ENCODE measurements around the gene NT5C3B.
"Not testable (repeated sequence)": the region's sequence is repeated elsewhere in the genome, so short reads cannot be mapped to it uniquely, and the experiment has no call there.

The NT5C3B gene
- total RNA-seq = 10.2 to 21.3 (median 15.9) reads per million in 4 donors

DNA sequence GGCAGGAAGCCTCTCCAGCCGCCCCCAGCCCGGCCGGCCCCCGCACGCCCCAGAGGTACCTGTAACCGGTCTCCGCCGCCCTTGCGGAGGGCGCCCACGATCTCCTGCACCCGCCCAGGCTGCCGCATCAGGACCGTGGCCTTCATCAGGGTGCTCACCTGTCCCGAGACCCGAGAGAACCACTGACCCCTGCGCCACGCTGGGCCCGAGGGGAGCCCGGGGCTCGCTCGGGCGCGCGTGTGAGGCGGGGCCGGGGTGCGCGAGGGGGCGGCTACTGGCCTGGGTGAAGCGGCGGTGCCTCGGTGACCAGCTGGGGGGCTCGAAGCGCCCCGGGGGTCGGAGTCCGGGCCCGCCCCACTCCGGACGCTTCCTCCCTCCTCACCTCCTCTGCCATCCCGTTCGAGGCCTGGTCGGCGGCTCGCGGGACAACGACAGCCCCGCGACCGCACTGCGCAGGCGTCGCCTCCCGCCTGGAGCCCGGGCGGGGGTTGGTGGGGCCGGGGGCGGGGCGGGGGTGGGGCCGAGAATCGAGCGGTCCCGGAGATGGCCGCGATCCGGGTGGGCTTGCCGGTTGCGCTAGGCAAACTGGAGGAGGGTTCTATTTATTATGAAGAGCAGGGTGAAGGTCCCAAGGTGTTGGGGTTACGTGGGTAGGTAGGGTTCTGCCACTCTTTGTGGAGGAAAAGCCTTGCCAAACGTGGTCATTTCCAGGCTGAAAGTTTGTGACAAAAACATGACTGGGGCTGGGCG, at the start of gene NT5C3B:
Gene NT5C3B, minus strand, starts transcription at position 433 of the 750 bp plus-strand sequence. Its CDS starts 39 bp downstream, at position 394.
- peak in 4 of 5 donors; percentile 34 to 63 (median 50) for DNase-seq

DNA sequence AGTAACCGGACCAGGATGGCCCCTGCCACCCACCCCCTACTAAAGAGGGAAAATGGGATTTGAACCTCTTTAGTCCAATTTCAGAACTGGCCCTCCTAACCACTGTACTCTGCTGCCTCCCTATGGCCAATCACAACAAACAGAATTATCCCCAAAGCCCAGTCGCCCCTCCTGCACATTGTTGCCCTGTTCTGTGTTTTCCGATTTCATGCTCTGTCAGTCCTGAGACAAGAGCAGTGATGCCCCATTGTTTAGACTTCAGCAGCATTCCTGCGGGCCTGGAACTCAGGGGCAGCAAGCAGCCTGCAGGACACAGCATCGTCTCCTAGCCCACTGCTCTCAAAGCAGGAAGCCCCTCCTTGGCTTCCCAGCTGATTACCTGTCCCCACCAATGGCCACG, 49.7 kb upstream of the NT5C3B start:
- no peak for DNase-seq

DNA sequence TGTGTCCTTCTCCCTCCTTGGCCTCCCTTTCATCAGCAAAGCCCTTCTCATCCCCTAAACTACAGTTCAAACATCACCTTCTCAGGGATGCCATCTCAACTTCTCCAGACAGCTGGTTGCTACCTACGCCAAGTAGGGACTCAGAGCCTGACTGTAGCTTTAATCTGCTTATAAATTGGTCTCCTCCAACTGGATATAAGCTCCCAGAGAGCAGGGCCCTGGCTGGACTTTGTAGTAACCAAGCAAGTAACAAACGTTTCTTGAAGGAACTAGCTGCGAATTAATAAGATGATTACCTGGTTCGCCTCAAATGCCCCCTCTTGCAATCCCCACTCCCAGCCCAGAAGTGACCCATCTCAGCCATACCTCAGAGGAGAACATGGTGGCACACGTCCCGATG, 46.7 kb upstream of the NT5C3B start:
- DNase-seq = no peak

DNA sequence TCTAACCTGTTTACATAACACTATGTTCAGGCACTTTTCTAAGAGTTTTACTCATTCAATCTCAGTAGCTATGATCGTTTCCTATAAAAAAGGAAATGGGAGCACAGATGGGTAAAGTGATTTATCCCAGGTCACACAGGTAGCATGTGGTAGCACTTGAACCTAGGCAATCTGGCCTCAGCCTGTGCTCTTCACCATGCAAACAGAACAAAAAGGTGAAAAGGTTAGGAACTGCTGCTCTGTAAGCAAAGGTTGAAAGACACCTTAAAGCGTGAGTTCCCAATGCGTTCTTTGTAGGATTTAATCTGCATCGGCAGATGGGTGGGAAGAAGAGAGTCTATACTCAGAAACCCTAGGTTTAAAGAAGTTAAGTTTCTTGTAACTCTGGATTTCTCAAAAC, 44.1 kb upstream of the NT5C3B start:
- DNase-seq = no peak

DNA sequence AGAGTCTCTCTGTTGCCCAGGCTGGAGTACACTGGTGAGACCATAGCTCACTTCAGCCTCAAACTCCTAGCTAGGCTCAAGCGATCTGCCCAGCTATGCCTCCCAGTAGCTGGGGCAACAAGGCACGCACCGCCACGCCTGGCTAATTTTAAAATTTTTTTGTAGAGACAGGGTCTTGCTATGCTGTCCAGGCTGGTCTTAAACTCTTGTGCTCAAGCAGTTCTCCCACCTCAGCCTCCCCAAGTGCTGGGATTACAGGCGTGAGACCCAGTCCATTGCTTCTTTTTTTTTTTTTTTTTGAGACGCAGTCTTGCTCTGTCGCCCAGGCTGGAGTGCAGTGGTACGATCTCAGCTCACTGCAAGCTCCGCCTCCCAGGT, 38.2 kb upstream of the NT5C3B start:
- DNase-seq = not testable (repeated sequence)

DNA sequence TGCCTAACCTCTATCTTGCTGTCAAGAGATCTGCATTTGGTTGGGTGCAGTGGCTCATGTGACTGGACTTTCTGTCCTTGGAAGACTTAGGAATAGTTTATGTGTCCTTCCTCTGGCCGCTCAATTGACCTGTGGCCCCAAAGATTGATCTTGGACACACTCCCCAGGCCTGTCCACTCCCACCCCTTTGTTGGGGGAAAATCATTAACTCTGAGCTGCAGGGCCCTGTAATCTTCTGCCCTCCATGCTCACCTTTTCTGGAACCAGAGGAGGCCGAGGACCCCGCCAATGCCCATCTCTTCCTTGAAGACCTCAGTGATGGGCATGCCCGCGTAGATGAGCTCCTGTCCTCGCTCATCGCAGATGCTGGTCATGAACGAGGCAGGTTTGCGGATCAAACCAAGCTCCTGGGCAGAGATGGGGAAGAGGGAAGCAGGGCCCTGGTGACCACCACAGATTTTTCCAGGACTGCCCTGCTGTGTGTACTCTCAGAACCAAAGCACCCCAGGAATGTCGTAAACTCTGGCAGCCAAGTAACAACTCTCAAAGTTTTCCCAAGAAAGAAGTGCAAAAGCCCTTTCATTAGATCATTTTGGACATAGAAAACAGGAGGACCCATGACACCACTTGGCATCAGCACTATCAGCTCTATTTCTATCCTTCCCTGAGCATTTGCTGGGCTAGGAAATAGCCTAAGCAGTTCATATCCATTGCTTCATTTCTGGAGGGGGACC, 37.7 kb upstream of the NT5C3B start:
- DNase-seq = no peak

DNA sequence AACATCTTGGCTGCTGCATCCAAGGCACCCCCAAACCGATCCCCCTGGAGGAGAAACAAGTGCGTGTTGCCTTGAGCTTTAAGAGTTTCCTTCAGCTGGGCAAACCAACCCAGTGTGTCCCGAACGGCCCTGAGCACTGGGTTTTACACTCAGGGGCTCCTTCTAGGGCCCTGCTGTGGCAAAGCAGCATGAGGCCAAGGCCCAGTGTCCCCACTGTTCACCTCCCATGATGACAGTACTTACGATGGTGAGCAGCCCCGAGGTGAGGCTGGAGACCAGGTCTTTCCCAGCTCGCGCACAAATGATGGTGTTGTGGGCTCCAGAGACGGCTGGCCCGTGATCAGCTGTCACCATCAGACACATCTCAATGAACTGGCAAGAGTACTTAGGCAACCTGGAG, 35.8 kb upstream of the NT5C3B start:
- DNase-seq = no peak

DNA sequence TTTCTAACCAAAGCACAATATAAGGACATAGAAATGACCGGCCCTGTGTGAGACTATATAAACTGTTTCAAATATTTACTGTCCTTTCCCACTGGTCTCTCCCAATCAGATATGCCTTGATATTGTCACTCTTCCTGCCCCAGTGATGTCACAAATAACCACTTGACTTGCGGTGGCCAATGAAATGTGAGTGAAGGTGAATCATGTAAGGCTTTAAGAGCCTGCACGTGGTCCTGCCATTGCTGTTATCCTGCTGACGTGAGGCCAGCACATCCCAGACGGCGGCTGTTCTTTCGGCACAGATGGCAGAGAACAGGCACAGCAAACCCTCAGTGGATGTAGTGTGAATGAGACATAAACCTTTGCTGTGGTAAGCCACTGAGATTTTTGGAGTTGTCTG, 34.6 kb upstream of the NT5C3B start:
- no peak for DNase-seq

DNA sequence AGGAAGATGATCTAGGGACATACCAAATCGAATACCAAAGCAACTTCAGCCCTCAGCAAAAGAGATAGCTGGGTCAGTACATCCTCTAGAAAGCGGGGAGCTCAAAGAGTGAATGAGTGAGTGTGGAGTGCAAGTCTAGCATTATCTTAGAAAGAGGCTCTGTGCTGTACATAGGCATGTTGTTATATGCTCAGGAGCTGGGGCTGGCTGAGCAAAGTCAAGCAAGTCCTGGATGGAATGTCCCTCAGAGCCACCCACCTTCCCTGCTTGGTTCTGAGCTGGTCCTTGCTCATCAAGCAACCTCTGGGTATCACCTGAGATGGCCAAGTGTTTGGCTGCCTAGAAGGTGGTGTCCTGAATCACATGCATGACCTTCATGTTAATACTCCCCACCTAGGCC, 34.1 kb upstream of the NT5C3B start:
- DNase-seq = no peak

DNA sequence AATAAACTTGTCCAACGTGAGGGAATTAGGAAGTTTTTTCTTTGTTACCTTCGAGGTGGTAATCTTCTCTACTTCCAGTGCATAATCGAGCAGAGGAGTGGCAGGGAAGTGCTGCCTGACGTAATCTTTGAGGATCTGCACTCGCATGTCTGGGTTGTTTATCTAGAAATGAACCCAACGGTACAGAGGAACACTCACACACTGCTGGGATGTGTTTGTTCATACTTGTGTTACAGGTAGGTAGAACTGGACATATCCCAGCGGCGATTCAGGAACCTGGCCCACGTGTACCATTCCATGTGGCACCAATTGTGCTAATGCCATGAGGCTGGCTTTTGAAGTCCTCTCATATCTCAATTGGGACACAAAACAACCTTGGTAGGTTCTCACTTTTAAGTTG, 33.4 kb upstream of the NT5C3B start:
- DNase-seq = no peak

DNA sequence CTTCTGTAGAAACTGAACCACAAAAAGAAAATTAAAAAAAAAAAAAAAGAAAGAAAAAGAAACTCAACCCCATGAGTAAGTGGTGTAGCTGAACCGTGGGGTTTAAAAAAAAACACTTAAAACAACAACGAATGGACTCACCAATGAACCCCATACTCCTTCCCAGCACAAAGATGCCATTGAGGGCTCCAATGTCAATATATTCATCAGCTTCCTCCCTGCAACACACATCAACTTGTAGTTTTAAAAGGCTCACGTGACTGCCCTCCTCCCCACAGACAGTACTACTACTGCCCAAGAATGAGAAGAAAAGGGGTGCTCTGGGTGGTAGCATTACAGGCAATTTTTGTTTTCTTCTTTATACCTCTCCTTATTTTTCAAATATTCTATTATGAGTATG, 32.5 kb upstream of the NT5C3B start:
- peak in 1 of 5 donors; percentile 13 for DNase-seq

DNA sequence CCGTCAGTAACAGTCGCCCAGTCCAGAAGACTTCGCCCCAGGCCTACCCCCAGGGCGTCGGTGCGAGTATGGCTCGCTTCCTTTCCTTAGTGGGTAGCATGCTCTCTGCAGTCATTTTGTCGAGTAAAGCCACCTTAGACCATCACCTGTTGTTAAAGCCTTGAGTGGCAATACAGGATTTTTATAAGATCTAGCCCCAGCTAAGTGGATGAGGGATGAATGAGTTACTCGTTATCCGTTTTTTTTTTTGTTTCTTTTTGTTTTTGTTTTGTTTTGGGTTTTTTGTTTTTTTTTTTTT, 29.5 kb upstream of the NT5C3B start:
- DNase-seq = no peak

DNA sequence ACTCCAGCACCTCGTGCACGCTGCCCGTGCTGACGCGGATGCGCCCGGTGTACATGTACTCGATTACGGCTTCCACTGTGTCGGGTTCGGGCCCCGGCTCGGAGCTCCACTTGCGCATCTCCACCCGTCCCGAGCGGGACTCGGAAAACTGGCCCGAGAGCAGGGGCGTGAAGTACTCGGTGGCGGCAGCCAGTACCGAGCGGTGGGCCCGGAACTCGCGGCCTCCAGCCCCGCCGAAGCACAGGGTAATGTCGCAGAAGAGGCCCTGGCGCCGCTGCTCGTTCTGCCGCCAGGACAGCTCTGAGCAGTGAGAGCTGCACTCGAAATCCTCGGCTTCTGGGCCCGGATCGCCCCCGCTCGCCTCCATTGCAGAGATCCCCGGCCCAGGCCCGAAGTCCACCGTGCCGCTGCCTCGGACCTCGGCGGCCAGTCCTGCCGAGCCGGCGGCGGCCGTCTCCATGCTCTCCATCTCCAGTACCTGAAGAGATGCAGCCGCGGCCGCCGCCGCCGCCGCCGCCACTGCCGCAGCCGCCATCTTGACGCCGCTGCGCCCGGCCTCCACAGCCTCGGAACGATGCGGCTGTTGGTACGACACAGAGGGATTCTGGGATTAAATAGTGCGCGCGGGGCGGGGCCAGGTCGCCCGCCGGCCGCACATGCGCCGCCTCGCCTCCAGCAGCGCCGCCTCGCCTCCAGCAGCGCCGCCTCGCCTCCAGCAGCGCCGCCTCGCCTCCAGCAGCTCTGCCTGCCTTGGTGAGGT, 29.0 kb upstream of the NT5C3B start, which contains the start of gene KLHL11:
Gene KLHL11, minus strand, starts transcription at position 588 of the 760 bp plus-strand sequence. Its CDS starts 53 bp downstream, at position 535.
- peak; percentile 70 to 89 (median 83) for DNase-seq

DNA sequence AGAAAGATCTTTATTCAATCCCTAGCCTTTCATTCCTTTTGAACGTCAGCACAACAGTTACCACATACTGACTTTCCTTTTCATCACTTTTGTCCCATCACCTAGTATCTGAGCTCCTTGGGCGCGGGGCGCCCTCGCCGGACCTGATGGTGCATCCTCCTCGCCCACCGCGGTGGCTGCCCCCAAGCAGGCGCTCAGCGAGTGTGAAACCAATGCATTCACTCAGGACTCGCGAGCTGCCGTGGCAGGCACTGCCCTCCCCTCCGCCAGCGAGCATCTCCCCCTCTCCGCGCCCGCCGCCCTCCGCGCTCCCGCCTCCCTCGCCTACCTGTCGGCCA, 28.4 kb upstream of the NT5C3B start:
- DNase-seq = peak in 2 of 5 donors; percentile 58 to 63

DNA sequence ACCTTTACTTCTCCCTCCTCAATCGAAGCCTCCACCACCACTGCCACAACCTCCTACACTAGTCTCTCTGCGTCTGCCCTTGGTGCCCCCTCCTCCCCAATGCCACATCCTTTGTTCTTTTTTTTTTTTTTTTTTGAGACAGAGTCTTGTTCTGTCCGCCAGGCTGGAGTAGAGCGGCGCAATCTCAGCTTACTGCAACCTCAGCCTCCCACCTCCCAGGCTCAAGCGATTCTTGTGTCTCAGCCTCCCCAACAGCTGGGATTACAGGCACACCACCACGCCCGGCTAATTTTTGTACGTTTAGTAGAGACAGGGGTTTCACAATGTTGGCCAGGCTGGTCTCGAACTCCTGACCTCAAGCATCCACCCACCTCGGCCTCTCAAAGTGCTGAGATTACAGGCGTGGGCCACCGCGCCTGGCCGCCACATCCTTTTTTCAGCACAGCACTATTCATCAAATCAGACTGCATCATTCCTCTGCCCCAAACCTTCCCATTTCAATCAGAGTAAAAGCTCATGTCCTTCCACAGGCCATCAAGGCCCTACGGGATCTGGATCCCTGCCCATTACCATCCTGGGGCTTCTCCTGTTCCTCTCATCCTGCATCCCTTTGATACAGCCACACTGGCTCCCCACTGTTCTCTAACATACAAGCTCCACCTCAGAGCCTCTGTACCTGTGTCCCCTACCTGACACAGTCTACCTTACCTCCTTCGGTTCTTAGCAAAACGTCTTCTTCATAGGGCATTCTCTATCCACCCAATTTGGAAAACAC, 27.2 kb upstream of the NT5C3B start:
- peak in 2 of 5 donors; percentile 10 to 45 for DNase-seq

DNA sequence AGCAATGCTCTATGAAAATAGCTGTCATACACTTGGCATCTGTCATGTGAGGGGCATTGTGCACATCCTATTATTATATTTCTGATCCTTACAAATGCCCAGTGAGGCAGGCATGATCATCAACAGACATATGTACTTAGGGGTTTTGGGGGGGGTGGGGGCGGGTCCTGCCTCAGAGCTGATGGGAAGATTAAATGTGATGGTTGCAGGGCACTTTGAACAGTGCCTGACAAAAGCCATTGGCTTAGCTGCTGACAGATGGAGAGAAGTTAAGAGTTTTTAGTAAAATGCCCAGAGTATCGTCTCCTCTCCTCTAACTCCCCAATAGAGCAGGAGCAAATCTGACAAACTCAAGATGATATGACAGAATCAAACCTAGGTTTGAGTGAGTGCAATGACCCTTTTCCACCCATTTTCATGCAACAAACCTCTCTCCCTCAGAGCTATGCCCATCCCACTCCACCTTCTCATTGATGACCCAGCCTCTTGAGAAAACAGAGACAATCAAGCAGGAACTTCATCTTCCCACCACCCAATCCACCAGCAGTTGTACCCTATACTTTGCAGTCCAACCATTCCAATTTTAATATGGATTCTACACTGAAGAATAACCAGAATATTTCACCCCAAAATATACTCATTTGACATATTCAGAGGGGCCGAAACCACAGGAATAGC, 24.4 kb upstream of the NT5C3B start:
- no peak for DNase-seq

DNA sequence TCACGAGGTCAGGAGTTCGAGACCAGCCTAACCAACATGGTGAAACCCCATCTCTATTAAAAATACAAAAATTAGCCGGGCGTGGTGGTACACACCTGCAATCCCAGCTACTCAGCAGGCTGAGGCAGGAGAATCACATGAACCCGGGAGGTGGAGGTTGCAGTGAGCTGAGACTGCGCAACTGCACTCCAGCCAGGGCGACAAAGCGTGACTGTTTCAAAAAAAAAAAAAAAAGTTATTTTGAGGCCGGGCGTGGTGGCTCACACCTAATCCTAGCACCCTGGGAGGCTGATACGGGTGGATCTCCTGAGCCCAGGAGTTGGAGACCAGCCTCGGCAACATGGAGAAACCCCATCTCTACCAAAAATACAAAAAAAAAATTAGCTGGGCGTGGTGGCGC, 15.3 kb upstream of the NT5C3B start:
- not testable (repeated sequence) for DNase-seq

DNA sequence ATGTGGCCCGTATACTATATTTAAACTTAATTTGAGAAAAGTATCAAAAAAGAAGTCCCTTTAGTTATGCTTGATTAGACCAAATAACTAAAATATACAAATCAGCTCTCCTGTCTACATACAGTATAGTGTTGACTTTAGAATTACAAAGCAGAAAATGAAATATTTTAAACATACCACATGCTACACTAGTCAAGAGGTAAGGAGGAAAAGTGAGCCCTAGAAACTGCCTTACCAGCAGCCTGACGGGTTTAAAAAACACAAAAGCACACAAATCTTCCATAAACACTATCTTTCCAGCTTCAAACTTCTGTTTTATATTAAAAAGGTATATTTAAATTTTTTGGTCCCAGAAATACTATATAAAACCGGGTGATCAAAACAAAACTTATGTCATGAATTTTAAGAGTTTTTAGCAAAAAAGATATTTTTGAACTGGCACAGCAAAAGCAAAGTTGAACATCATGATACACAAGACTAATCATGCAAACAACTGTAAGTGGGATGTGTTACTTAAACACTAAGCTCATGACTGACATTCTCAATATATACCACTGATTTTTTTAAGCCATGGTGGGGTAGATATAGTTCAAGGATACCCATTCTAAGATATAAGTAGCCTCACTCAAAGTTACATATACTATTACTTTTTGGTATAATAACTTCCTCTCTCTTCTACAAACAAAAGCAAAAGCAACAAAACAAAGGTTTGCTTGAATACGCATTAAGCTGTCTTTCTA, 13.4 kb upstream of the NT5C3B start:
- DNase-seq = no peak

DNA sequence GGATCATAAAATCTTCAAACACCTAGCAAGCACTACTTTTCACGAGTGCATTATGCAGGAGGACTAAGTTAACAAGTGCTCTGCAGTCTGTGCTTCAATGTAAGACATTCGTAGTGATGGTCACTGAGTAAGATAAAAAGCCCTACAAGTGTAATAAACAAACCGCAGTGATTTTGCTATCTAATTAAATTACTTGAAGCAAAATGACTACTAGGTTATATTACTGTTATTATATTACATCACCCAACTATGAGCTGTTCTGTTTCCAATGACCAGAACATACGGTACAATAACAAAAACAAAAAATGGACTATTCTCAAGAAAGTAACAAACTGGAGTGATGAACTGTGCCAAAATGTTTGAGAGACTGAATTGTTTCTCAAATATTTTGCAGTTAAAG, 12.8 kb upstream of the NT5C3B start:
- no peak for DNase-seq

DNA sequence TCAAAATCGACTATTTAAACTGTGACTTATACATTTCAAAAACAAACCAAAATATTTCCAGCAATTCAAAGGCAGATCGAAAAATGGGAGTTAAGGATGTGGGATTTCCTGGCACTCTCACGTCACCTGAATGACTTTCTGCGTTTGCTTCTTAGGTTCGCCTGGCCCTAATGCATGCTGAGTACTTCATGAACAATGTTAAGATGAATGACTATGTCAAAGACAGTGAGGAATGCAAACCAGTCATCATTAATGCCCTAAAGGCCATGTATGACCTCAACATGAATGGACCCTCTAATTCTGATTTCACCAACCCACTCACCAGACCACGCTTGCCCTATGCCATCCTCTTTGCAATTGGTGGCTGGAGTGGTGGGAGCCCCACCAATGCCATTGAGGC, 8.9 kb upstream of the NT5C3B start:
- no peak for DNase-seq

DNA sequence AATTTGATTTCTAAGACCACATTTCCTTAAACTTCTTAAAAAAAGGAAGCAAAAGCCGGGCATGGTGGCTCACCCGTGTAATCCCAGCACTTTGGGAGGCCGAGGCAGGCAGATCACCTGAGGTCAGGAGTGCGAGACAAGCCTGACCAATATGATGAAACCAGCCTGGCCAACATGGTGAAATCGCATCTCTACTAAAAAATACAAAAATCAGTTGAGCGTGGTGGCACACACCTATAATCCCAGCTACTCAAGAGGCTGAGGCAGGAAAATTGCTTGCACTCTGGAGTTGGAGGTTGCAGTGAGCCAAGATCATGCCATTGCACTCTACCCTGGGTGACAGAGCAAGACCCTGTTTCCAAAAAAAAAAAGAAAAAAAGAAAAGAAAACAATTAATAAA, 4.7 kb upstream of the NT5C3B start:
- not testable (repeated sequence) for DNase-seq

DNA sequence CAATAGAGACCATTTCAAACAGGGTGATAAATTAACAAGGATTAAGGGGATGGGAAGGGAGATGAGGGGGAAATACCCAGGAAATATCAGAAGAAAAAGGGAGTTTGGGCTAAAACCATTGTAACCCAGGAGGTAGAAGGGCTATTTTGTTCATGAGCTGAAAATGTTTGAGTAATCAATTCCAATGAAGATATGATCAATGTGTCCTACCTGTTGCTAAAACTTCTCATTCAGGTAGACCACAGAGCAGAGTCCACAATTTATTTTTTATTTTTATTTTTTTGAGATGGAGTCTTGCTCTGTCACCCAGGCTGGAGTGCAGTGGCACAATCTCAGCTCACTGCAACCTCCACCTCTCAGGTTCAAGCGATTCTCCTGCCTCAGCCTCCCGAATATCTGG, 3.4 kb upstream of the NT5C3B start:
- DNase-seq = not testable (repeated sequence)
